Measurements from ENCODE around the gene SMIM10L1.

The SMIM10L1 gene

GRCh38 chr12:11171145-11171968 lies at the start of gene SMIM10L1:
Gene SMIM10L1 (plus strand): TSS chr12:11171194. CDS start chr12:11171357, 163 bp downstream.
- DNase-seq, result peak; percentile 94

- DNase-seq, result no peak
Observed at GRCh38 chr12:11130382-11130781, 40.6 kb upstream of the SMIM10L1 start.

GRCh38 chr12:11130999-11131398 lies 40.0 kb upstream of the SMIM10L1 start:
- DNase-seq, result no peak

DNA sequence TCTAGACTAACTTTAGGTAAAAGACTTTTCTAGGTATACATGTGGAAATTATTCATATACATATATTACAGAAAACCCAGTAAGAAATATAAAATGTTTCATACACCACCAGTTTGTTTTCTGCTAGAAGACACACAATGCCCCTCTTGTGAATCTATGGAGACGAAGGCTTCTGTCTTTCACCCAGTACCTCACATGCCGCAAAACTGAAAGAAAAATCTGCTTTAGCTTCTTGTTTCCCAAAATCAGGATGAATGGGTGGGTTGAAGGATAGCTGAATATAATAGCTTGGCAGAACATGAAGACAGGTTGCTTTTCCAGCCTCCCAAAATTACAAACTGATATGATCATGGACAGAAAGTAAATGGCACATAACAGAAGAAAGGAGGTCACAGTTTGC lies 37.8 kb upstream of the SMIM10L1 start:
- no peak for DNase-seq

DNA sequence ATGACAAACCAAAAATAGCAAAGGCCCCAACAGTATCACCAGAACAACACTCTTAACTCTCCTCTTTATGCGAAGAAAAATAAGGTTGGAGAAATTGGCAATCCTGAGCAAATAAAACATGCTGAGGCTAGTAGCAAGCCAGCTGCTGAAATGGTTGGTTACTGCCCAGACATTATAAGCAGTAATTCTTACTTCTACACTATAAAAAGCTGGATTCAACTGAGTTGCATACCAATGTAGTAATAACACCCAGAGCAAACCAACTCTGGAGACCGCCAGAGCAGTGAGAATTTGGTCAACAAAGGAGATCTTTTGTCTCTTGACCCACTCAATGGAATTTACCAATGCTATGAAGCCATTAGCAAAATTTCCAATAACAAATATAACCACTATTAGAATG lies 37.2 kb upstream of the SMIM10L1 start:
- DNase-seq, result no peak

GRCh38 chr12:11134305-11134704 lies 36.7 kb upstream of the SMIM10L1 start, which contains the start of gene TAS2R30:
Gene TAS2R30 (minus strand): TSS chr12:11134644. CDS start chr12:11134244, 400 bp downstream.
- DNase-seq, result no peak

DNA sequence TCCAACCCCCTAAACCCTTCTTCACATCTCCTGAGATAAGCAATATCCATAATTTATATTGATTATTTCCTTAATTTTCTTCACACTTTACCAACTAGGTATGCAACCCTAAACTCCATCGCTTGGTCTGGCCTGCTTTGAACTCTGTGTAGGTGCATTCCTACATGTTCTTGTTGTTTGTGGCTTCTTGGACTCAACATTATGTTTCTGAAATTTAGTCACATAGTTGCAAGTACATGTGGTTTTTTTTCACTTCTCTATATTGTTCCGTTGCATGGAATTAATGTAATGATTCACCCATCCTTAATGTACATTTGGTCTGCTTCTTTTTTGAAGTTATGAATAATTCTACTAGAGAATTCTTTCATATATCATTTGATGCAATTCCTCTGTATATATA lies 34.9 kb upstream of the SMIM10L1 start:
- no peak for DNase-seq

DNA sequence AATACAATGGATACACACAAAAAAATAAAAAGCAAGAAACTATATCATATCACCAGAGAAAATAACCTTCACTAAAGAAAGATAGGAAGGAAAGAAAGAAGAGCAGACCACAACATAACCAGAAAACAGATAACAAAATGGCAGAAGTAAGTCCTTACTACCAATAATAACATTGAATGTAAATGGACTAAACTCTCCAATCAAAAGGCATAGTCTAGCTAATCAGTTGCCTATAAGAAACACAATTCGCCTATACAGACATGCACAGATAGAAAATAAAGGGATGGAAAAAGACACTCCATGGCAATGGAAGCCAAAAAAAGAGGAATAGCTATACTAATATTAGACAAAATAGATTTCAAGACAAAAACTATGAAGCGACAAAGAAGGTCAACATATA lies 27.6 kb upstream of the SMIM10L1 start:
- DNase-seq, result no peak

DNA sequence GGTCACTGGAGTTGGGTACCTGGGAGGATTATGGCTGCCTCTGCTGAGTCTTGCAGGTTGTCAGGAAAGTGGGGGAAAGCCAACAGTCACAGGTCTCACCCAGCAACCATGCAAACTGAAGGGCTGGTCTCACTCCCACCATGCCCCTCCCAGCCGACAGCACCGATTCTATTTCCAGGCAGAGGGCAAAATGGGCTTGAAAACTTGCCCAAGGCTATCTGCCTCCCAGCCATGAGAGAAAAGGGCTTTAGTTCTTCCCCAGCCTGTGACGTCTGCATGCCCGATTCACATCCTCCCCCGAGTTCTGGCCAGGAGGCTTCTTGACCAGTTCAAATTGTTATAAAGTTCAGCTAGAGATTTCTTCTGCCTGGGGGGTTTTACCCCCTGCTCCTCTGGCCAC lies 26.7 kb upstream of the SMIM10L1 start:
- DNase-seq, result no peak

- no peak for DNase-seq
Observed at GRCh38 chr12:11147420-11147819, 23.6 kb upstream of the SMIM10L1 start.

DNA sequence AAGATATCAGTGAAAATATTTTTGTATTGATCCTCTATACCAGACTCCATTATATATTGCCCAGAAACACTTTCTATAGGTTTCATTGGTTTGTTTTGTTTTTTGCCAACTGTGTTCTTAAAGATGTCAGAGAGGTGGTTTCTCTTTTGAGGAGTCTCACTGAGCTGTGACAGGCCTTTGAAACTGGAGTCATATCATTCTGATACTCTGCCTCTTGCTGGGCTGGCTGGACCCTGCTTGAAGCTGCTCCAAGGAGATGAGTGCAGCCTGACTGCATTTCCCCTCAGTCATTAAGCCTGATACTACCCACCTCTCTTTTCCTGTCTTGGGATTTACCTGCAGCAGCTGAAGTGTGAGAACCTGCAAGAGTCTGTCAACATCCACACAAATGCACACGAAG lies 20.2 kb upstream of the SMIM10L1 start:
- DNase-seq, result no peak

GRCh38 chr12:11152725-11153124 lies 18.3 kb upstream of the SMIM10L1 start:
- no peak for DNase-seq

DNA sequence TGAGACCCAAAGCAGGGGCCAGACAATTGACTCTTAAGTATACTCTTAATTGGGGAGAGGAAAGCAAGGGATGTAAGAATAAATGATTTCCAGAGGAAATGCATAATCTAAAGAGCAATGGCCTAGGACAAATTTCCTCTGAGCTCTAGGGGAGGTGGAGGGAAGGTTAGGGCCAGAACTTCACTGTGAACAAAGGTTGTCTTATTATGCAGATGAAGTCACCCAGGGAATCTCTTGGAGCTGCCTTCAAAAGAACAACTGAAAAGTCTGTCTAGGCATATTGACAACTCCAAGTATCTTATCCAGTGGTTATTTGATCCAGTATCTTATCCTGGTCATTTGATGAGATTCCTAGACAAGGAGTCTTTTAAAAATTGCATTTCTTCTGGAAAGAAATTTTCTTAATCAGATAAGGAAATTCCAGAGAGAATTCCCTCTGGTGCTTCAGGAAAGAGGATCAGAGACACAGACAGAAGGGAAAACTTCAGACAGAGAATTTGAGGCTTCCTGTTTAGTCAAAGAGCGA lies 16.5 kb upstream of the SMIM10L1 start:
- no peak for DNase-seq

GRCh38 chr12:11158885-11159444 lies 12.0 kb upstream of the SMIM10L1 start:
- no peak for DNase-seq

GRCh38 chr12:11162502-11162901 lies 8.5 kb upstream of the SMIM10L1 start:
- DNase-seq, result no peak

- no peak for DNase-seq
Observed at GRCh38 chr12:11164384-11164783, 6.6 kb upstream of the SMIM10L1 start.

DNA sequence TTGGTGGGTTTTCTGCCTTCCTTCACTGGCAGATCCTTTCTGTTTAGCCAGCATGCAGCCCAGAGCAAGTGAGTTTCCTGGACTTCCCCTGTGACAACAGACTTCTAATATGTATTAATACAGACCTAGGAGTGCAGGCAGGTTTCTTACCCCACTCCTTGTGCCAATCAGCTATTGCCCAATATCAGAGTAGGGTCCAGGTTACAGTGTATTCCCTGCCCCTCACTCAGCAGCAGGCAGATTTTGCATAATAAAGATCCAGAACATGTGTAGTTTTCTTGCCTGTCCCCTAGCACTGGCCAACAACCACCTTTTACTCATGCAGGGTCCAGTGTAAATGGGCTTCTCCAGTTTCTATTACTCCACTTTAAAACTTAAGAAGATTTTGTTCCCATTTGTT lies 4.7 kb upstream of the SMIM10L1 start:
- no peak for DNase-seq

- DNase-seq, result no peak
Observed at GRCh38 chr12:11170810-11171144, 217 bp upstream of the SMIM10L1 start.

GRCh38 chr12:11171969-11172675 lies 1.1 kb downstream of the SMIM10L1 start:
- no peak for DNase-seq

DNA sequence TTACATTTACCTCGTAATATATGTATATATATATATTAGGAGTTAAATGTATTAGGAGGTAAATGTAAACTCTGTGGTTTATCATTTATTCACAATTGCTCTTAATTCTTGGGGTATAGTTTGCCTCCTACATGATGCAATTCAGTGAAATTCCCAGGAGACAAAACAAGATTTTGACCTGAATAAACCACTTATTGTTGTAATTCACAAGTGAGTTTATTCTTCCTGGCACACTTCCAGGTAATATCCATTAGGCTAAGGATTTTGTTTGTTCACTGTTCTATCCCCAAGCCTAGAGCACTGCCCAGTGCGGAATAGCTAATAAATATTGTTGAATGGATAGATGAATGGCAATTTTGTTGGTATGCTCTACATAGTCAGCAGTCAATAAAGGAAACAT lies 3.0 kb downstream of the SMIM10L1 start:
- DNase-seq, result no peak

DNA sequence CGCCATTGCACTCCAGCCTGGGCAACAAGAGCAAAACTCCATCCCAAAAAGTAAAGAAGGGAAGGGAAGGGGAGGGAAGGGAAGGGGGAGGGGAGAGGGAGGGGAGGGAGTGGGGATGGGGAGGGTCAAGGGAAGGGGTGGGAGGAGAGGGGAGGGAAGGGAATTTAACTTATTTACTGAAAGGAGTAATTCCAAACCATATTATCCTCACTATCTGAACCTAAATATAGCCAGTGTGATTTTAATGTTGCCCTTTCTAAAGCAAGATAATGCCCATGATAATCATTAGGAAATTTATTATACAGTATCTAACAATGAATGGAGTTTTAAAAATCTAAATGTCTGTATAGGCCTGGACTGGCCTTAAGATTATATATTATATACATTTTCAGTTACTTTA lies 7.3 kb downstream of the SMIM10L1 start:
- no peak for DNase-seq

DNA sequence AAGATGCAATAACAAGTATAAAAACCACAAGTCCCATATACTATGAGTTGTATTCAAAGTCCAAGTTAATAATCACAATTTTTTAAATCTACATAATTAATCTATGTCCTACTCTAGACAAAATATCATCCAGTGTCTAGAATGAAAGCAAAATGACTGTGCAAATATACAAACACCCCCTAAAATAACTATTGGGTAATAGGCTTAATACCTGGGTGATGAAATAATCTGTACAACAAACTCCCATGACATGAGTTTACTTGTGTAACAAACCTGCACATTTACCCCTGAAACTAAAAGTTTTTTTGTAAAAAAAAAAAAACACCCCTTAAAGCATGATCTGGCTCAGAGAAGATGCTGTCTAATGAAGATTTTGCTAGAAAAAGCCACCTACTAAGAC lies 11.5 kb downstream of the SMIM10L1 start:
- DNase-seq, result no peak

- no peak for DNase-seq
Observed at GRCh38 chr12:11183011-11183410, 12.0 kb downstream of the SMIM10L1 start.

GRCh38 chr12:11186837-11187236 lies 15.8 kb downstream of the SMIM10L1 start, which contains the start of gene TAS2R42:
Gene TAS2R42 (minus strand): TSS chr12:11186937. CDS start chr12:11186937, 0 bp downstream.
- no peak for DNase-seq

Data from right forelimb (tissue), 1 donor.